Posterior vena cava (tissue), 2 donors: ENCODE data around the gene BMP8A. TPM values are rescaled to one million over a fixed set of nuclear protein-coding genes. Genes with fewer than 3 reads are reported as not detected.
A peak's percentile ranks its signal among the peaks of the same experiment; 100 is the strongest.
"Not testable (repeated sequence)": the region's sequence is repeated elsewhere in the genome, so short reads cannot be mapped to it uniquely, and the experiment has no call there.

Experiments
- DNase-seq: peaks from one replicate; pipeline ENCODE4 v3.0.0-alpha.2; 2020; ENCODE audit warnings: low spot score
- intact Hi-C, 2 donors: fragments of 100-400 bp; cut with DNase I; formaldehyde crosslinking; loops; one replicate each; pipeline versions ENCODE4 v1.14.1 to v1.14.2; 2022 to 2023
- total RNA-seq, 2 donors: library from RNA; stranded (reverse); fragmentation: NEBNext Ultra II Directional; extraction: Animal tissue kit (Norgen Biotek cat#: 25700); gene quantifications; one replicate each; pipeline ENCODE4 v1.2.1, GENCODE V29; 2021
- donor health status: DM: yes; HTN: yes; CAD: no.
- donor health status: DM: yes; HTN: yes; CAD: no.

Gene BMP8A
- total RNA-seq, 2 donors from 2014 or later = 0.65 to 0.90 TPM

DNA sequence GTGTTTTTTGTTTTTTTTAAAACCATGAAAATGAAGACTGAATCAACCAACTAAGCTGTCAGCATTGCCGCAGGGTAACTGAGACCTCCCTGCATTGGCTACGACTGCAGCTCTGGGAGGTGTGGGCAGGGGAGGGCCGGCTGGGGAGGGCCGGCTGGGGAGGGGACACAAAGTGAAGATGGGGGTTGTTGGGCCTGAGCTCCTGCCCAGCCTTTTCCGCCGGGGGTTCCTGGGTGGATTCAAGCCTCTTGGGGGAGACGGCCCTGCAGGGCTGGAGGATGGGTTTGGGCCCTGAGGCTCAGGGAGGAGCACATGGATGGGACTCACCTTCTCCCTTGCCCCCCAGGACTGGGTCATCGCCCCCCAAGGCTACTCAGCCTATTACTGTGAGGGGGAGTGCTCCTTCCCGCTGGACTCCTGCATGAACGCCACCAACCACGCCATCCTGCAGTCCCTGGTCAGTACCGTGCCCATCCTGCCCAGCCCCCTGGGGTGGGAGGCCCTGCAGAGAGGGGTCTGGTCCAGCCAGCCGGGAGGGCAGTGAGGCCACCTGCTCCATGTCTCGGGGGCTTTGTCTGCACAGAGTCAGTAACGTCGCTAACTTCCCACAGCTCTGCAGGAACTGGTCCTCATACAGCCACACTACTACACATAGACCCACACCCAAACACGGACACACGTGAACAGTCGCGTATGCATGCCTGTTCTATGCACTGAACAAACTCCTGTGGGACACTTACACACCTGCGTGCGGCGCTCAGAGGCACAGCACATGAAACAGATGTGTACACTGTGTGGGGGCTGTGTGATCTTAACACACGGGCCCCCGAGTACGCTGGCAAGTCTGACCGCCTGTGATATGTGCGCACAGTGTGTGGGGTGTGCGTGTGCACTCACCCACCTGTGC lies 31.5 kb downstream of the BMP8A start:
- peak; percentile 74 for DNase-seq
- intact Hi-C loops = no loop called here

DNA sequence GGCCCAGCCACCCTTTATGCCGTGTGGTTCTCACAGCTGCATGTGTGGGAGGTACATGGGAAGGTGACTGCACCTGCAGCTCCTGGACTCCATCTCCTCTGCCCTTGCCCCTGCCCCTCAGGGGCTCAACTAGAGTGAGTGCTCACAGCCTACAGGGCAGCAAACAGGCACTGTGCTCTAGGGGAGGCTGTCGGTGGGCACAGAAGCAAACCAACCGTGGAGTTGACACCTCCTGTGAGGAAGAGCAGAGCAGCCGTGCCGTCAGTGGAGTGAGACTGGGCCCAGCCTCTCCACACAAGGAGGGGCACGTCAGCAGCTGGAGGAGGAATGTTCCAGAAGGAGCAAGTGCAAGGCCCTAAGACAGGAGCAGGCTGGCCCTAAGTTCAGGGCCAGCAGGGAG lies 32.7 kb downstream of the BMP8A start:
- intact Hi-C loops = no loop called here

DNA sequence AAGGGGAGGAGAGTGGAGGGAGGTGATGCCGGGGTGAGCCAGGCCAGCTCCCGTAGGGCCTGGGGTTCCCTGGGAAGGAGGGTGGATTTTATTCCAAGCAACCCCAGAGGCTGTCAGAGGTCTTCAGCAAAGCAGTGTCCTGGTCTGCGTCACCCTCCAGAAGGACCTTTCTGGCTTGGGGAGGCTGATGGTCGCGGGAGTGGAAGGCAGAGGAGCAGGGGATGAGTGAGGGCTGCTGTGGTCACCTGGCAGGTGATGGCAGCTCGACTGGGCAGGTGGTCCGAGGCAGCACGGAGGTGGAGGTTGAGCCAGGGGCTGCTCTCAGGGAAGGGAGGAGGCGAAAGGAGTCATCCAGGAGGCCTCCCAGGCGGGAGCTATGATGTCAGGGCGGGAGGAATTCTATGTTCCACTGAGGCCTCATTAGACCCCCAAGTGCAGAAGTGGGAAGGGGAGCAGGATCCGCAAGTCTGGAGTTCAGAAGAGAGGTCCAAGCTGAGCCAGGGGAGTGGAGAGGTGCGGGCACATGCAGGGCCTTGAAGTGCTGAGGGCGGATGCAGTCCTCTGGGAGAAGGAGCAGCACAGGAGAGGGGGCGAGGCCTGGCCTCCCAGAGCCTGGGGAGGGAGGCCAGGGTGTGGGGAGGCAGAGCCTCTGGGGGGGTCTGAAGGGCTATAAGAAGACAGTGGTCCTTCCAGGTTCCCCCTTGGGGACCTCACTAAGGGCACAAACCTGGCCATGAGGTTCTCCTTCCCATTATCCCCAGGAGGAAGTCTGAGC lies 33.3 kb downstream of the BMP8A start:
- intact Hi-C loops = no loop called here
- peak; percentile 46 for DNase-seq

More for the DNA sequence above, 32.7 kb downstream of the BMP8A start:
- DNase-seq = peak; percentile 53

DNA sequence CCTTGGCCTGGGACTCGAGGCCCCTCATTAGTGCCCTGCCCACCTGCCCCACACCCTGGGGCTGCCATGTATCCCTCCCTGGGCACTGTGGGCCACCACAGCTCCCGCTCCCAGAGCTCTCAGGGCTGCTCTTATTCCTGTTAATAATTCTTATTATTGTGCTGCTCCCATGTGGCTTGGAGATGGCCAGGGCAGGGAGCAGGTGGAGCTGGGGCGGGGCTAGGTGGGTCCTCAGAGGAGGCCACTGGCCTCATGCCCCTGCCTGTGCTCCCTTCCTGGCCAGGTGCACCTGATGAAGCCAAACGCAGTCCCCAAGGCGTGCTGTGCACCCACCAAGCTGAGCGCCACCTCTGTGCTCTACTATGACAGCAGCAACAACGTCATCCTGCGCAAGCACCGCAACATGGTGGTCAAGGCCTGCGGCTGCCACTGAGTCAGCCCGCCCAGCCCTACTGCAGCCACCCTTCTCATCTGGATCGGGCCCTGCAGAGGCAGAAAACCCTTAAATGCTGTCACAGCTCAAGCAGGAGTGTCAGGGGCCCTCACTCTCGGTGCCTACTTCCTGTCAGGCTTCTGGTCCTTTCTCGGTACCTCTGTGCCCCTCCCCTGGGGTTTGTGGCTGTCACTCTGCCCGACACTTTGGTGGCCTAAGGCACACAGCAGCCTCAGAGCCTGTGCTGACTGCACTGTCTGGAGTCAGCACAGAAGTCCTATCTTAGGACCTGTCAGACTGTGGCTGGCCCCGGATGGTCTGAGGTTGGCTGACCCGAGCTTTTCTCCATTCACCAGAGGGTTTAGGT lies 34.1 kb downstream of the BMP8A start:
- intact Hi-C loops = no loop called here
- DNase-seq = peak; percentile 70

DNA sequence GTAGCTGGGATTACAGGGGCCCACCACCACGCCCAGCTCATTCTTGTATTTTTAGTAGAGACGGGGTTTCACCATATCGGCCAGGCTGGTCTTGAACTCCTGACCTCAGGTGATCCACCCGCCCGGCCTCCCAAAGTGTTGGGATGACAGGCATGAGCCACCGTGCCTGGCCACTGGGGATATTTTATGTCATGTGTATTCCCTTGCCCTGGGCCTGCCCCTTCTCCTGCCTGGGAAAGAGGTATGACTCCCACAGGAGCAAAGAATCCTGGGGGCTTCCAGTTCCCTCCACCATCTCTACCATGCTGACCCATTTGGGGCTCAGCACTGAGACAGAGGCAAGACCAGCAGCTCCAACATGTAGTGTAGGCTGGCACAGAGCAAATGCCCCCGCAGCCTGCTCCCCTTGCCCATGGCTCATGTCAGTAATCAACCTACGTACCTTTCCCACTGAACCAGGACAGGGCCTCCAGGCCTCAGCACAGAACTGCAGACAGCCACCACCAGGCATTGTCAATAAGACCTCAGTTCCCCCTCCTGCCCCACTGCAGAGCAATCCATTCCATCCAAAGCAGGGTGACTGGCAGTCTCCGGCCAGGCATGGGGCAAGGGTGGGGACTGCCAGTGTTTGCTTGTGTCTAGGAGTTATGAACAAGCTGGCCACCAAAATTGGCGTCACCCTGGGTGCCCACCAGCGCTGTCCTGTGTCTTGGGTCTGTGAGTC lies 35.2 kb downstream of the BMP8A start:
- intact Hi-C loops = no loop called here
- DNase-seq = peak; percentile 69

DNA sequence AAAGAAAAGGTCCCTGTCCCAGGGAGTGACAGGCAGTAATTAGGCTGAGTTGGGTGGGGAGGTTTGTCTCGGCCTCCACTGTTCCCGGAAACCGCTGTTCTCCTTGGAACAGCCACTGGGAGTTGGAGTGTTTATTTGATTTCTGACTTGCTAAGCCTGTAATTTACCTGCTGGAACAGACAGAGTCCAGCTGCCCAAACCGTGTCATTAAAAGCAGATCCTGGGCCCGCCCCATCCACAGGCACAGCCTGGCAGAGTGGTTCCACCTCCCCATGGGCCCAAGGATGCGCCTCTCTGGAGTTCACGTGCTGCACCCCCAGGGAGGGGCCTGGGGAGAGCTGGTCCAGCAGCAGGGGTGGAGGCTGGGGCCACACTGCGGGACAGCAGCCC lies 35.7 kb downstream of the BMP8A start:
- DNase-seq = peak; percentile 41
- intact Hi-C loops = not testable (repeated sequence)

DNA sequence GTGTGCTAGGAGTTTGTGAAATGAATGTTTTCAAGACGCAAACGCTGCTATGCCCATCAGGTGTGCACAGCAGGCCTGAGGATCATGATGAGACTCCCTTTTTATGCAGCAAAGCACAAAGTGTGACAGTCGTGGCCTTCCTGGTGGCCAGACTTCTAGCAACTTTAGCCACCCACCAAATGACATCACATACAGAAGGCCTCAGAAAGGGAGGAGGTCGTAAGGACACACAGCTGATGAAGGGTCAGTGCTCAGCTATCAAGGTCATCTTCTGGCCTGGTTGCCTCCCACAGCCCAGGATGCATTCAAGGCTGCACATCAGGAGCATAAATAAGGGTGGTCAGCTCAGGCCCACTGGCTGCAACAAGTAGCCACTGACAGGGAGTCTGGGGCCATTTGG lies 36.6 kb downstream of the BMP8A start:
- DNase-seq = peak; percentile 20
- intact Hi-C loops = no loop called here

DNA sequence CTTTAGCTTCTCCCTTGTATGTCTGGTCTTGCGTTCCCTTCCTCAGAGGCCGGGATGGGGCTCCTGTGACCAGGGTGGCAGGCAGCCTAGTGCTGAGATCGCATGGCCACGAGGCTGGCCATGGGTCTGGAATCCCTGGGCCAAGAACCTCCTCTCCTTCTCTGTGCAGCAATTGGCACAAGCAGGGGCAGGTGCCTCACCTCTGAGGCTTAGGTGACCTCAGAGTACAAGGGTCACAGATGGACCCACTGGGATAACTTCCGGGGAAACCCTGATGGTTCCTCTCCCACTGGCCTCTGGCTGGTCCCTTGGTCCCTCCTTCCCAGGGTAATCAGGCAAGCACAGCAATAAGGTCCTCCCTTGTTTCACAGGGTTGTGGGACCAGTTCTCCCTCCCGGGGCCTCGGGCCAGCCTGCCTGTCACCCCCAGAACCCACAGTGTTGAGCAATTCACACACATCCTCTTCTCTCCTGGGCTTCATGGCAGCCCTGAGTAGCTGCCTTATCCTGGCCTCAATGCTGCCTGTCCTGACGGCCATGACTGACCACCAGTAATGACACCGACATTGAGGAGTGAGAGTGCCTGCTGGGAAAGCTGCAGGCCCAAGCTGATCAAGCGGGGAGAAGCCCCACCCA lies 38.6 kb downstream of the BMP8A start:
- intact Hi-C loops = loop anchor here in 1 of 2 donors (10.0 kb wide), 1 partner anchor 425 kb away; no protein-coding TSS in a partner anchor
- peak; percentile 61 for DNase-seq

DNA sequence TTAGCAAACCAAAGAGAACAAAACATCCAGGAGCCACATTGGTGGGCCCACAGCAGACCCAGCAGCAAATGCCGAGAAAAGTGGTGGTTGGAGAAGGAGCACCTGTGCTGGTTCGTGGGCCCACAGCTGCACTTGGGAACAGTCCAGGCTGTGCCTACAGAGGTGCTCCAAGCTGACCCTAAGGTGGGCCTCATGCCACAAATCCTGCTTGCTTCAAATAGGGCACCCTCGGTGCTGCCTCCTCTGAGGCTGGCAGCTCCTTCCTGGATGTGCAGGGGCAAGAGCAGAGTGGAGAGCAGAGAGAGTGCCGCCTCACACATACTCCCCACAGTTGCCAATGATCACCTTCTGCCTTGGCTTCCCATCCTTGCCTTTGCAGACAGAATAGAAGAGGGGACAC lies 40.1 kb downstream of the BMP8A start:
- intact Hi-C loops = loop anchor here in 1 of 2 donors (10.0 kb wide), 1 partner anchor 427 kb away; no protein-coding TSS in a partner anchor

DNA sequence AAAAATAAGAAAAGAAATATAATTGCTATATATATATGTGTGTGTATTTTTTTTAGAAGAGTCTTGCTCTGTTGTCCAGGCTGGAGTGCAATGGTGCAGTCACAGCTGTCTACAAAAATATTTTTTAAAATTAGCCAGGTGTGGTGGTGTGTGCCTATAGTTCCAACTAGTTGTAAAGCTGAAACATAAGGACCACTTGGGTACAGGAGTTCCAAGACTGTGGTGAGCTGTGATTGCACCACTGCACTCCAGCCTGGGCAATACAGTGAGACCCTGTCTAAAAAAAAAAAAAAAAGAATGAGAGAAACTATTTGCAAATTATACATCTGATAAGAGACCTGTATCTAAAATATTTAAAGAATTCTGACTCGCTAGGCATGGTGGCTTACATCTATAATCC lies 42.0 kb downstream of the BMP8A start:
- DNase-seq = no peak
- intact Hi-C loops = loop anchor here in 1 of 2 donors (10.0 kb wide), 1 partner anchor 429 kb away; no protein-coding TSS in a partner anchor

More for the DNA sequence above, 40.1 kb downstream of the BMP8A start:
- DNase-seq = peak; percentile 52

DNA sequence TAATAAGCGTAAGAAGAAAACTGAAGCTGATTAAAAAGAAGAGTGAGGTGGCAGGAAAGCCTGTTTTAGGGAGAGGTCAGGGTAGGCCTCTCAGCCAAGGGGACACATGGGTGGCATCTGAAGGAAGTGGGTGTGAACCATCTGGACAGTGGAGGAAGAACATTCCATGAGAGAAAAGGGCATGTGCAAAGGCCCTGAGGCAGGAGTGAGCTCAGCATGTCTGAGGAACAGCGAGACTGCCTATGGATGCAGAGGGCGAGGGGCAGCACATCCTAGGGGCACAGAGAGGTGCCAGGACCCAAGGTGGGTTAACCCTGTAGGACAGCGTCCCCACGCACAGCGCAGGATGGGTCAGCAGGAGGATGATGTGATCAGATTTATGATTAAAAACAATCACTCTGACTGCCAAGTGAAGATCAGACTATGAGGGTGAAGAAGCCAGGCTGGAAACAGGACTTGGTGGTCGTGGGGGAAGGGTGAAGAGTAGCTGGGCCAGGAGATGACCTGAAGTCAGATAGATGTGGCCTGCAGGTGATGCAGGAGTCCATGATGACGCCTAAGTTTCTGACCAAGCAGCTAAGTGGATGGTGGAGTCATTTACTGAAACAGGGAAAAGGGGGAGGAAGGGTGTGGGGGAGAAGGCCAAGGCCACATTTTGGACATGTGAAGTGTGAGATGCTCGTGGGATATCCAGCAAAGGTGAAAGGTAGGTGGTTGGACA lies 47.3 kb downstream of the BMP8A start:
- intact Hi-C loops = loop anchor here (5.0 to 10.0 kb wide), 3 partner anchors 226 to 436 kb away; no protein-coding TSS in a partner anchor
- no peak for DNase-seq

DNA sequence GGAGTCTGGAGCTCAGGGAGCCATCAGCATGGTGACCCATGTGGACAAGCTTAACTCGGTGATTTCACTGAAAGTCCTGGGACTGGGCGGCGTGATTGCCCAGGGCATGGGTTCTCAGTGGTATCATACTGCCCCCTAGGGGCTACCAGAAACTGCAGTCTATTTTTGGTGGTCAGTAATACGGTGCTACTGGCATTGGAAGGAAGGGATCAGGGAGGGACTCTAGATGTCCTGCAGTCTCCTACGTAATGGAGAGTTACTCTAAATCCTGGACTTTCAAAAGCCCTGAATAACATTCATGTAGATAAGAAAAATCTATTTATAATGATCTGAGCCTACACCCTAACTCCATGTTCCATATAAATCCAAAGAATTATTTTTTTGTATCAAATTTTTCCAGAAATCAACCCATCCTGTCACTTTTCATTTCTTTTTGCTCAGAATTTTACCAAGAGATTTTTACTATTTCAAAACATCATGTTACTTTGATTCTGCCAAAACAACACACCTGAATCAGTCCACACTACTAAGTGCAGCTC lies 47.9 kb downstream of the BMP8A start:
- intact Hi-C loops = loop anchor here (5.0 to 10.0 kb wide), 3 partner anchors 227 to 437 kb away; no protein-coding TSS in a partner anchor

DNA sequence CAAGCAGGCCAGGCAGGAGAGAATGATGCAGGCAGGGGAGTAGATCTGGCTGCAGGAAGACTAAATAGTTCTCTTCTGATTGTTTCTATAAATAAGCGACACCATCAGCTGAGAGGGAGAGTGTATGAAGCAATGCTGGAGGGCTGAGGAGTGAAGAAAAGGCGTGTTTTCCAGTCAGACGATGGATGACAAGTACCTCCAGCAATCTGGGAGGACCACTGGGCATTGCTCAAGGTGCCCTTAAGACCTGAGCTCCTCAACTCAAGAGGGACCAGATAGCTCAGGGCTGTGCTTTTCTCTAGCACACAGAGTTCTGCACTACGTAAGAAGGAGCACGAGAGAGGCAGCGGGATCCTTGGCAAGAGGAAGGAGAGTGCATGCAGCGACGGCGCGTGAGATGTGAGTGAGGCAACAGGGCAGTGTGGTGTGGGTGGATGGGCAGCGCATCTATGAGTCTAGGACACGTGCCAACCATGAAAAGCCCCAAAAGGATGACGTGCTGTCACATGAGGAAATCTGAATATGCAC lies 49.1 kb downstream of the BMP8A start:
- intact Hi-C loops = no loop called here
- DNase-seq = peak; percentile 93

More for the DNA sequence above, 47.9 kb downstream of the BMP8A start:
- peak; percentile 89 for DNase-seq

DNA sequence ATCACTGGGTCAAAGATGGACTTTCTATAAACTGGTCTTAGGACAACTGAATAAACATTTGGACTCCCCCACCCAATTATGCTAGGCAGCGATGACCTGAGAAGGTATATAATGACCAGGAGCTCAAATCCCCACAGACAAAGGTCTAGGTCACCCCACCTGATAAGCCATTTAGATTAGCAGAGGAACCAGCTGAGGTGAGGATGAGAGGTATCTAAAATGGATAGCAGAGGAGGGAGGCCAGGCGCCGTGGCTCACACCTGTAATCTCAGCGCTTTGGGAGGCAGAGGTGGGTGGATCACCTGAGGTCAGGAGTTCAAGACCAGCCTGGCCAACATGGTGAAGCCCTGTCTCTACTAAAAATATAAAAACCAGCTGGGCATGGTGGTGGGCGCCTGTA lies 51.5 kb downstream of the BMP8A start:
- DNase-seq = no peak
- intact Hi-C loops = no loop called here

DNA sequence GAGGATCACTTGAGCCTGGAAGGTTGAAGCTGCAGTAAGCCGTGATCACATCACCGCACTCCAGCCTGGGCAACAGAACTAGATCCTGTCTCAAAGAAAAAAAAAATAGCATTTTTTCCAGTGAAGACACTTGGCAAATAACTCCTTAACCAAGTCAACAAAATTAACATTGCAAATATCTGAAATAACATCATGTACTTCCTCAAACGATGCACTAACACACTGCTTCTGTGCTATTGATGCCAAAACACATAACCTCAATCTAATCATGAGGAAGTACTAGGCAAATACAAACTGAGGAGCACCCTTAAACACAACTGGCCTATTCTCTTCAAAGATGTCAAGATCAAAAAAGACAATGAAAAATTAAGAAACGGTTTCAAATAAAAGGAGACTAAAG lies 52.9 kb downstream of the BMP8A start:
- DNase-seq = peak; percentile 36
- intact Hi-C loops = no loop called here

DNA sequence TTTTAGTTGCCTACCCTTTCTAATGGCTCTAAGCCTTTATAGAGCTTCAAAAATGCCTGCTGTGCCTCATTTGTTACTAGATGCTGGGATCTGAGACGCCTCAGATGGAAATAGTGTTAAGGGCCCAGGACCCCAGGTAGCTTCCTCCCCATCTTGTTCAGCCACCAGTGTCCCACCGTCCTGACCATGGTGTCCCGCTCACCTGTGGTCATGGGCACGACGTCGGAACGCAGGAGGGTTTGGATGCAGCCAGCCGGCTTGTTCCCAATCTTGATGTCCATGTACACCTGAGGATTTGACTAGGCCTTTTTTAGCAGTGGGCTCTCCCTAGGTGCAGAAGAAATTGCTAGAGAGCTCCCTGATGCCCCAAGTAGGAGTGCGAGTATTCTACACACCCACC lies 54.1 kb downstream of the BMP8A start:
- intact Hi-C loops = no loop called here
- peak; percentile 50 for DNase-seq

DNA sequence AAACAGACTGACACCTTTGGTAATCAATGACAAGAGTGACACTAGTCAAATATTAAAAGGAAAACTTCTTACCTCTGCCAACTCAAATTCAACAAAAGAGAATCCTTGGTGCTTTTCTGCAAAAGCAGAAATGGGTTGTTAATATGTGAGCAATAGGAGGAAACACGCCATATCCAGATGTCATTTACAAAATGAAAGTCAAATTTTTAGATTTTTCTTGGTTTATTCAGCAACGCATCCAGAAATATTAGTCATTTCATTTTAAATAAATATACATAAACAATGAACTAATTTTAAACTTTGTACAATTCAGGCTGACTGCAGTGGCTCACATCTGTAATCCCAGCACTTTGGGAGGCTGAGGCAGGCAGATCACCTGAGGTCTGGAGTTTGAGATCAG lies 62.8 kb downstream of the BMP8A start:
- intact Hi-C loops = no loop called here
- no peak for DNase-seq
